Measurements from ENCODE around the gene ZNF407.

DNA sequence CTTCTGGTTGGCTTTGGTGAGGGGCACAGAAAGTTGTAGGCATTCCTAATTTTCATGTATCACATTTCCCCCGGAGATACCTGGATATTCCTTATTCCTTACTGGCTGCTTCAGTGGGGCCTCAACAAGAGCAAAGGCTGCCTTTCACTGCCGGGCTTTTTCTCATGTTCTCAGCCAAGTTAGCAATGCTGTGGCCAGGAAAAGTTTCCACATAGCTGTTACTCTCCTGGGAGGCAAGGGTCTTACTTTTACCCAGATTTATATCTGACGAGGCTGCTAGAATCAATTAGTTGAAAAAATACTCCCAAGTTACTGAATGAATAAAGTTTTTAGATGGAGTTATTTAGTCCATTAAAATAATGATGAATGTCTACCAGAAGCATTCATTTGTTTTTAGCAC, 230.5 kb downstream of the ZNF407 start:
- TF ChIP-seq, protein P1, sequence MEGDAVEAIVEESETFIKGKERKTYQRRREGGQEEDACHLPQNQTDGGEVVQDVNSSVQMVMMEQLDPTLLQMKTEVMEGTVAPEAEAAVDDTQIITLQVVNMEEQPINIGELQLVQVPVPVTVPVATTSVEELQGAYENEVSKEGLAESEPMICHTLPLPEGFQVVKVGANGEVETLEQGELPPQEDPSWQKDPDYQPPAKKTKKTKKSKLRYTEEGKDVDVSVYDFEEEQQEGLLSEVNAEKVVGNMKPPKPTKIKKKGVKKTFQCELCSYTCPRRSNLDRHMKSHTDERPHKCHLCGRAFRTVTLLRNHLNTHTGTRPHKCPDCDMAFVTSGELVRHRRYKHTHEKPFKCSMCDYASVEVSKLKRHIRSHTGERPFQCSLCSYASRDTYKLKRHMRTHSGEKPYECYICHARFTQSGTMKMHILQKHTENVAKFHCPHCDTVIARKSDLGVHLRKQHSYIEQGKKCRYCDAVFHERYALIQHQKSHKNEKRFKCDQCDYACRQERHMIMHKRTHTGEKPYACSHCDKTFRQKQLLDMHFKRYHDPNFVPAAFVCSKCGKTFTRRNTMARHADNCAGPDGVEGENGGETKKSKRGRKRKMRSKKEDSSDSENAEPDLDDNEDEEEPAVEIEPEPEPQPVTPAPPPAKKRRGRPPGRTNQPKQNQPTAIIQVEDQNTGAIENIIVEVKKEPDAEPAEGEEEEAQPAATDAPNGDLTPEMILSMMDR (conservative IDR thresholded peaks at IDR 0.05 in 1 of 2, IDR thresholded peaks at IDR 0.05 in 1 of 2; ENCODE audit: extremely low read depth in 1 of 2, insufficient read depth in 1 of 2, low read depth in 1 of 2, low read length in 2 of 2): no peak
- no peak for TF ChIP-seq EZH2 (IDR thresholded peaks at IDR 0.05; ENCODE audit: borderline replicate concordance, low read length)
